OCI-LY3 (cell line): ENCODE data around the gene FAM50A.
A peak's percentile ranks its signal among the peaks of the same experiment; 100 is the strongest.

Experiments used
- H2AFZ ChIP-seq: fragments of 200-600, 300-600 bp; shearing (Covaris generic); 2 replicates; pipeline ENCODE4 v1.6.0; 2014; ENCODE audit warnings: antibody characterized with exemption, low read depth, low read length
- H3K27ac ChIP-seq: fragments of 200-600, 300-600 bp; sonication (generic); 2 replicates; pipeline ENCODE4 v1.5.1; 2014; ENCODE audit warnings: mild to moderate bottlenecking, low read length, moderate library complexity, mixed read lengths
- H3K27me3 ChIP-seq: fragments of 200-600, 300-600 bp; sonication (generic); 2 replicates; pipeline ENCODE4 v1.6.1; 2014; ENCODE audit warnings: low read depth, low read length, mixed read lengths
- H3K36me3 ChIP-seq: fragments of 200-600, 300-600 bp; sonication (generic); replicated peaks from 2 replicates; pipeline ENCODE3; 2014; ENCODE audit warnings: low read depth, low read length, mixed read lengths
- H3K4me1 ChIP-seq: fragments of 300-600, 200-600 bp; sonication (generic); 2 replicates; pipeline ENCODE4 v1.6.1; 2014; ENCODE audit warnings: low read length, mixed read lengths
- H3K4me2 ChIP-seq: fragments of 200-600, 300-600 bp; sonication (generic); 2 replicates; pipeline ENCODE4 v1.6.1; 2014; ENCODE audit warnings: low read length, mixed read lengths
- H3K4me3 ChIP-seq: fragments of 300-600, 200-600 bp; sonication (generic); 2 replicates; pipeline ENCODE4 v1.5.1; 2014; ENCODE audit warnings: antibody characterized with exemption, mild to moderate bottlenecking, low read length, moderate library complexity
- H3K79me2 ChIP-seq: fragments of 300-600, 200-600 bp; shearing (Covaris generic); 2 replicates; pipeline ENCODE4 v1.6.1; 2014; ENCODE audit warnings: mild to moderate bottlenecking, low read length, mixed read lengths
- H3K9ac ChIP-seq: fragments of 300-600, 200-600 bp; shearing (Covaris generic); 2 replicates; pipeline ENCODE4 v1.6.0; 2014; ENCODE audit warnings: mild to moderate bottlenecking, low read length, moderate library complexity
- H3K9me3 ChIP-seq: fragments of 200-600, 300-600 bp; shearing (Covaris generic); 2 replicates; pipeline ENCODE4 v1.6.1; 2014; ENCODE audit warnings: low read length, mixed read lengths; ENCODE audit not compliant: insufficient read depth
- H4K20me1 ChIP-seq: fragments of 200-600, 300-600 bp; sonication (generic); 2 replicates; pipeline ENCODE4 v1.6.1; 2016; ENCODE audit warnings: low read length, mixed read lengths; ENCODE audit not compliant: insufficient read depth
- EZH2phosphoT487 ChIP-seq: fragments of 200-600 bp; shearing (Covaris generic); IDR thresholded peaks from 2 replicates; pipeline ENCODE4 v1.6.1; 2018; ENCODE audit warnings: antibody characterized with exemption, mixed run types, low read depth
- TF ChIP-seq, protein P1 (sequence below): fragments of 200-600, 300-600 bp; sonication (generic); IDR thresholded peaks from 2 replicates; pipeline ENCODE4 v1.5.1; 2014; ENCODE audit warnings: antibody characterized with exemption, low read length, low read depth

FAM50A gene

DNA sequence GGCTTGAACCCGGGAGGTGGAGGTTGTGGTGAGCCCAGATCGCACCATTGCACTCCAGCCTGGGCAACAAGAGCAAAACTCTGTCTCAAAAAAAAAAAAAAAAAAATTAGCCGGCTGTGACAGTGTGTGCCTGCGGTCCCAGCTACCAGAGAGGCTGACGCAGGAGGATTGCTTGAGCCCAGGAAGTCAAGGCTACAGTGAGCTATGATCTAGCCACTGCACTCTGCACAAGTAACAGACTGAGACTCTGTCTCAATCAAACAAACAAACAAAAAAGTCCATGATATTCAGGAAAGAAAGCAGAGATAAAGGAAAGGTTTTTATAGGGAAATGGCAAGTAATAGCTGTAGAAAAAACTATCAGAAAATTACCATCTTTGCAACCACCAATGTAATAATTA, 37.3 kb downstream of the FAM50A start:
- peak overlapping the region; percentile 71; the same call in 1 of the 2 replicates for H3K27ac ChIP-seq
- peaks cover 24% of the 10 kb centered on the region for H3K79me2 ChIP-seq
- H3K27me3 ChIP-seq, result no peaks in the 10 kb centered on the region
- TF ChIP-seq, protein P1, sequence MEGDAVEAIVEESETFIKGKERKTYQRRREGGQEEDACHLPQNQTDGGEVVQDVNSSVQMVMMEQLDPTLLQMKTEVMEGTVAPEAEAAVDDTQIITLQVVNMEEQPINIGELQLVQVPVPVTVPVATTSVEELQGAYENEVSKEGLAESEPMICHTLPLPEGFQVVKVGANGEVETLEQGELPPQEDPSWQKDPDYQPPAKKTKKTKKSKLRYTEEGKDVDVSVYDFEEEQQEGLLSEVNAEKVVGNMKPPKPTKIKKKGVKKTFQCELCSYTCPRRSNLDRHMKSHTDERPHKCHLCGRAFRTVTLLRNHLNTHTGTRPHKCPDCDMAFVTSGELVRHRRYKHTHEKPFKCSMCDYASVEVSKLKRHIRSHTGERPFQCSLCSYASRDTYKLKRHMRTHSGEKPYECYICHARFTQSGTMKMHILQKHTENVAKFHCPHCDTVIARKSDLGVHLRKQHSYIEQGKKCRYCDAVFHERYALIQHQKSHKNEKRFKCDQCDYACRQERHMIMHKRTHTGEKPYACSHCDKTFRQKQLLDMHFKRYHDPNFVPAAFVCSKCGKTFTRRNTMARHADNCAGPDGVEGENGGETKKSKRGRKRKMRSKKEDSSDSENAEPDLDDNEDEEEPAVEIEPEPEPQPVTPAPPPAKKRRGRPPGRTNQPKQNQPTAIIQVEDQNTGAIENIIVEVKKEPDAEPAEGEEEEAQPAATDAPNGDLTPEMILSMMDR, result no peak
- TF ChIP-seq EZH2phosphoT487, result no peak
- H3K9me3 ChIP-seq, result no peaks in the 10 kb centered on the region
- H4K20me1 ChIP-seq, result no peaks in the 10 kb centered on the region
- peaks cover 28% of the 10 kb centered on the region for H3K4me1 ChIP-seq
- H3K4me3 ChIP-seq, result peak overlapping the region; percentile 44; the same call in 1 of the 2 replicates
- peak overlapping the region; percentile 47 for H3K9ac ChIP-seq
- peaks cover 19% of the 10 kb centered on the region for H3K36me3 ChIP-seq
- peak overlapping the region; percentile 46 for H3K4me2 ChIP-seq
- no peak overlapping the region for H2AFZ ChIP-seq

DNA sequence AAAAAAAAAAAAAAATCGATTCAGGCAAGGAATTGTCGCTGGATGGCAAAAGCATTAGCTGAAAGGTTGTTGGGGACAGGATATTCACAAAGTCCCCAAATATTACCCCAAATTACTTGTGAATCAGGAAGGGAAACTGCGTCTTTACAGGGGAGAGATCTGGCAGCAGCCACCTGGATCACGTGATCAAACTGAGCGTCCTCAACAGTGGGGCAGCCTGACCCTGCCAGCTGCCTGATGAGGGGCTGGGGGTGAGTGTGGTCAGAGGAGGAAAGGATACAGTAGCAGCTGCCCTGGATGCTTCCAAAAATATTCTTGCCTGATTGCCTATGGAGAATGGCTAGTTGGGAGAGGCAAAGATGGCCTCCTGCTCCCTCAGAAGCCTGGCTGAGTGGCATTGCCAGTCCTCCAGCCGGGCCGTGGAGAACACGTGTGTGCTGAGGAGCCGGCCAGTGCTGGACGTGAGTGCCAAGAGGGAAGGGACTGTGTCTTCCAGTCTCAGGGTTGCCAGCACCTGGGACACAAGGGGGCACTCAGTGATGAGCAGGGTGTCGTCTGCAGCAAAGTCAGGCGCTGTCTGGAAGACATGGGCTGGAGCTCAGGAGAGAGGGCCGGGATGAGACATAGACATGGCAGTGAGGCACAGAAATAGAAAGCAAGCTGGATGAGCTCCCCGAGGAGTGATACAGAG, 38.1 kb downstream of the FAM50A start:
- H3K9ac ChIP-seq, result peak overlapping the region; percentile 47; the same call in 1 of the 2 replicates
- peak overlapping the region; percentile 44 for H3K4me3 ChIP-seq
- peaks cover 28% of the 10 kb centered on the region for H3K4me1 ChIP-seq
- H3K4me2 ChIP-seq, result peak overlapping the region; percentile 46
- H3K9me3 ChIP-seq, result no peaks in the 10 kb centered on the region
- TF ChIP-seq EZH2phosphoT487, result no peak
- TF ChIP-seq, protein P1, result no peak
- H3K36me3 ChIP-seq, result peaks cover 19% of the 10 kb centered on the region
- peak overlapping the region; percentile 71 for H3K27ac ChIP-seq
- peak overlapping the region; percentile 28 for H2AFZ ChIP-seq
- no peaks in the 10 kb centered on the region for H3K27me3 ChIP-seq
- H3K79me2 ChIP-seq, result peaks cover 26% of the 10 kb centered on the region
- no peaks in the 10 kb centered on the region for H4K20me1 ChIP-seq

DNA sequence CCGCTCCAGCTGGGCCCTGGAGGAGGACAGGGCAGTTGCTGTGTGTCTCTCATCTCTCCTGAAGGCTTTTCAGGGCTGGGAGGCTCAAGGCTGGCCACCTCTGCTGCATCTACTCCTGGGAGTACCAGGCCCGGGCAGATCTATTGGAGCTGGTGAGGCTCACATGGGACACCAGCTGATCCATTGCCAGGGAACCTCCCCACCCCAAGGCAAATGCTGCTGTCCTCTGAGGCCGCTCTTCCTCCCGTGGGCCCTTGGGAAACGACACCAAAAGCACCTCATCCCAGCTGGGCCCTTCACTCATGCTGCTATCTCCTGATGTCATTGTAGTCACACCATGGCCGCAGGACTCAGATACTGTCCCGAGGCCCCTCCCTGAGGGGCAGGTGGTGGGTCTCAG, 38.8 kb downstream of the FAM50A start:
- Histone ChIP-seq H4K20me1 (no peaks in the 10 kb centered on the region), H3K9me3 (no peaks in the 10 kb centered on the region), H3K27me3 (no peaks in the 10 kb centered on the region), H3K9ac (no peak overlapping the region), H2AFZ (no peak overlapping the region), H3K4me2 (no peak overlapping the region), H3K27ac (peak overlapping the region; percentile 71), H3K79me2 (peaks cover 26% of the 10 kb centered on the region), H3K4me3 (no peak overlapping the region), H3K4me1 (peaks cover 28% of the 10 kb centered on the region), H3K36me3 (peaks cover 20% of the 10 kb centered on the region)
- TF ChIP-seq EZH2phosphoT487, result no peak
- TF ChIP-seq, protein P1, result no peak

DNA sequence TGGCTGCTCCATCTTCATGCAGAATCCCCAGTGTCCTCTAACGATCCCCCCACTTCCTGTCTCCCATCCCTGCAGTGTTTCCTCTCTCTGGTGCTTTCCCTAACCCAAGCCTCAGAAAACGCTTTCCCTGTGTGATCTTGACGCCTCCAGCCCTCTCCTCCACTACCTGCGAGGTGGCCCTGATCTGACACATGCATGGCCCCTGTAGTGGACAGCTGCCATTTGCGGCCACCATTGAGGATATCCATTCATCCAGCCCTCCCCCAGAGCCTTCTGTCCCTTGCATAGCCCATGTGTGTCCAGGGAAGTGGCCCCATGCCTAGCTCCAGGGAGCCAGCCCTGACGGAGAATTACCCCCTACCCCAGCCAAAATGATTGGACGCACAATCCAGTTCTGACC, 39.4 kb downstream of the FAM50A start:
- H3K4me3 ChIP-seq, result no peak overlapping the region
- no peaks in the 10 kb centered on the region for H3K9me3 ChIP-seq
- no peaks in the 10 kb centered on the region for H3K27me3 ChIP-seq
- TF ChIP-seq, protein P1, result no peak
- no peak for TF ChIP-seq EZH2phosphoT487
- no peaks in the 10 kb centered on the region for H4K20me1 ChIP-seq
- peaks cover 28% of the 10 kb centered on the region for H3K4me1 ChIP-seq
- H3K9ac ChIP-seq, result no peak overlapping the region
- H3K27ac ChIP-seq, result no peak overlapping the region
- no peak overlapping the region for H2AFZ ChIP-seq
- peaks cover 19% of the 10 kb centered on the region for H3K36me3 ChIP-seq
- peaks cover 24% of the 10 kb centered on the region for H3K79me2 ChIP-seq
- no peak overlapping the region for H3K4me2 ChIP-seq
